GM18511 (cell line): ENCODE data around the gene VPREB1.
A peak's percentile ranks its signal among the peaks of the same experiment; 100 is the strongest.
"Not testable (repeated sequence)": the region's sequence is repeated elsewhere in the genome, so short reads cannot be mapped to it uniquely, and the experiment has no call there.

Experiments used
- ATAC-seq: cut with Tn5 transposase; IDR thresholded peaks from one replicate; pipeline ENCODE4 v1.9.1; 2021; ENCODE audit warnings: mild to moderate bottlenecking, moderate library complexity; ENCODE audit not compliant: unreplicated experiment

The VPREB1 gene

GRCh38 chr22:22244316-22245250, at the start of gene VPREB1:
Gene VPREB1, plus strand, starts transcription at chr22:22244786. Its CDS starts 28 bp downstream, at chr22:22244814.
- no peak for ATAC-seq

GRCh38 chr22:22194931-22195264, 49.7 kb upstream of the VPREB1 start:
- no peak for ATAC-seq

- ATAC-seq = peak; percentile 79
These were observed 49.1 kb upstream of the VPREB1 start for GRCh38 chr22:22195265-22196017.

- ATAC-seq = peak; percentile 80
These were observed 48.5 kb upstream of the VPREB1 start for GRCh38 chr22:22196018-22196533.

- ATAC-seq = no peak
These were observed 47.6 kb upstream of the VPREB1 start for GRCh38 chr22:22196833-22197477.

- no peak for ATAC-seq
These were observed 46.6 kb upstream of the VPREB1 start for GRCh38 chr22:22197993-22198402.

- ATAC-seq = no peak
These were observed 45.8 kb upstream of the VPREB1 start for GRCh38 chr22:22198751-22199150.

GRCh38 chr22:22199634-22200033, 45.0 kb upstream of the VPREB1 start:
- no peak for ATAC-seq

- no peak for ATAC-seq
These were observed 43.9 kb upstream of the VPREB1 start for GRCh38 chr22:22200569-22201184.

- peak; percentile 77 for ATAC-seq
These were observed 43.2 kb upstream of the VPREB1 start for GRCh38 chr22:22201185-22201929.

GRCh38 chr22:22201930-22202343, 42.6 kb upstream of the VPREB1 start:
- peak; percentile 21 for ATAC-seq

GRCh38 chr22:22203048-22203971, 41.3 kb upstream of the VPREB1 start:
- no peak for ATAC-seq

- ATAC-seq = peak; percentile 72
These were observed 36.6 kb upstream of the VPREB1 start for GRCh38 chr22:22207845-22208564.

GRCh38 chr22:22208652-22209051, 35.9 kb upstream of the VPREB1 start:
- no peak for ATAC-seq

- not testable (repeated sequence) for ATAC-seq
These were observed 35.4 kb upstream of the VPREB1 start for GRCh38 chr22:22209080-22209640.

- ATAC-seq = no peak
These were observed 34.2 kb upstream of the VPREB1 start for GRCh38 chr22:22210375-22210774.

GRCh38 chr22:22210889-22211833, 33.4 kb upstream of the VPREB1 start:
- ATAC-seq = no peak
